IPS-18a (cell line): ENCODE results near the gene TRIM44.

Source experiments
- H3K27ac ChIP-seq: one replicate; pipeline ENCODE4 v1.5.1; 2013; ENCODE audit warnings: low read length
- H3K27me3 ChIP-seq: one replicate; pipeline ENCODE4 v1.6.1; 2013; ENCODE audit warnings: mild to moderate bottlenecking, low read length; ENCODE audit not compliant: control insufficient read depth, insufficient read depth
- H3K36me3 ChIP-seq: one replicate; pipeline ENCODE4 v1.6.1; 2013; ENCODE audit warnings: low read depth, low read length; ENCODE audit not compliant: control insufficient read depth
- H3K4me1 ChIP-seq: one replicate; pipeline ENCODE4 v1.6.1; 2013; ENCODE audit warnings: low read depth, low read length; ENCODE audit not compliant: control insufficient read depth
- H3K4me3 ChIP-seq: one replicate; pipeline ENCODE4 v1.5.1; 2013; ENCODE audit warnings: low read length
- H3K9ac ChIP-seq: one replicate; pipeline ENCODE4 v1.6.1; 2013; ENCODE audit warnings: mild to moderate bottlenecking, low read length, moderate library complexity
- H3K9me3 ChIP-seq: one replicate; pipeline ENCODE4 v1.6.1; 2013; ENCODE audit warnings: low read depth, low read length; ENCODE audit not compliant: control insufficient read depth

The TRIM44 gene

DNA sequence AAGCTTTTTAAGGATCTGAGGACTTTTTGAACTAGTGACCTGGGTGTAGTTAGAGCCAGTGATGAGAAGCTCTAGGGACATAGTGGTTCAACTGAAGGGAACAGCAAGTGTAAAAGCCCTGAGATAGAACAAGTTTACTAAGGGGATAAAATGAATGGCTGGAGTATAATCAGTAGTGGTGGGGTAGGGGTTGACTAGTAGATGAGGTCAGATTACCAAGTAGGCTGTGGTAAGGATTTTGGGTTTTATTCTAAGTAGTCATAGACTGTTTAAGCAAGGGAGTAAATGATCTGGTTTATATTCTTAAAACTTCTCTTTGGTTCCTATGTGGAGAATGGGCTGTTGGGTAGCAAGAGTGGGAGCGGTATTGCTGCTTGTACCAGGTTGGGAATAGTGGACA lies 15.3 kb downstream of the TRIM44 start:
- H3K4me1 ChIP-seq: peaks cover 8% of the 10 kb centered on the region

DNA sequence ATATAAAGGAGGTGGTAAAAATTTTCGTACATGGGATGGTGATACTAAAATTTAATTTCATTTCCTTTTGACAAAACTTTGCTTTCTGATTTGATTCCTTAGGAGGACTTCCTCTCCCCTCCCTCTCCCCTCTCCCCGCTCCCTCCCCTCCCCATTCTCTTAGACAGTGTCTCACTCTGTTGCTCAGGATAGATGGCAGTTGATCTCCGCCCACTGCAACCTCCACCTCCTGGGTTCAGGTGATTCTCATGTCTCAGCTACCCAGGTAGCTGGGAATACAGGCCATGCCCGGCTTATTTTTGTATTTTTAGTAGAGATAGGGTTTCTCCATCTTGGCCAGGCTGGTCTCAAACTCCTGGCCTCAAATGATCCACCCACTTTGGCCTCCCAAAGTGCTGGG lies 15.9 kb downstream of the TRIM44 start:
- peaks cover 10% of the 10 kb centered on the region for H3K4me1 ChIP-seq
- no peak overlapping the region for H3K4me3 ChIP-seq
- no peaks in the 10 kb centered on the region for H3K27me3 ChIP-seq
- no peaks in the 10 kb centered on the region for H3K9me3 ChIP-seq
- no peak overlapping the region for H3K27ac ChIP-seq
- no peak overlapping the region for H3K9ac ChIP-seq
- no peaks in the 10 kb centered on the region for H3K36me3 ChIP-seq

More for the DNA sequence above, 15.3 kb downstream of the TRIM44 start:
- Histone ChIP-seq H3K4me3 (no peak overlapping the region), H3K9ac (no peak overlapping the region), H3K36me3 (no peaks in the 10 kb centered on the region), H3K27me3 (no peaks in the 10 kb centered on the region), H3K9me3 (no peaks in the 10 kb centered on the region), H3K27ac (no peak overlapping the region)

DNA sequence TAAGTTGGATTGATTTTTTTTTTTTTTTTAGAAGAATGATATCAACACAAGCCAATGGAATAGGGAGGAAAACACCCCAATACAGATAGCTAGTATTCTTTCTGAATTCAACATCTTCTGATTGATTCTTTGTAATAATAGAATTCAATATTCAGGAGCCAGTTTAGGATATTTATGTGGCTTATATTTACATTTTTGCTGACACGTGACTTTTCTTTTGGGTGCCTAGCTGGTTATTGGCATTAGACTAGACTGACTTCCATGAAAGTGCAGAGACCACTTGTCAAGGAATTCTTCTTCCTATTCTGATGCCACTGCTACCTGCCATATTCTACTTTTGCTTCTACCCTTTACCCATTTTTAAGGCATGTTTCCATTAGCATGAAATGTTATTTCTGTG lies 16.4 kb downstream of the TRIM44 start:
- no peaks in the 10 kb centered on the region for H3K9me3 ChIP-seq
- H3K9ac ChIP-seq: no peak overlapping the region
- H3K4me1 ChIP-seq: peaks cover 10% of the 10 kb centered on the region
- H3K27ac ChIP-seq: no peak overlapping the region
- no peaks in the 10 kb centered on the region for H3K36me3 ChIP-seq
- H3K4me3 ChIP-seq: no peak overlapping the region
- no peaks in the 10 kb centered on the region for H3K27me3 ChIP-seq

DNA sequence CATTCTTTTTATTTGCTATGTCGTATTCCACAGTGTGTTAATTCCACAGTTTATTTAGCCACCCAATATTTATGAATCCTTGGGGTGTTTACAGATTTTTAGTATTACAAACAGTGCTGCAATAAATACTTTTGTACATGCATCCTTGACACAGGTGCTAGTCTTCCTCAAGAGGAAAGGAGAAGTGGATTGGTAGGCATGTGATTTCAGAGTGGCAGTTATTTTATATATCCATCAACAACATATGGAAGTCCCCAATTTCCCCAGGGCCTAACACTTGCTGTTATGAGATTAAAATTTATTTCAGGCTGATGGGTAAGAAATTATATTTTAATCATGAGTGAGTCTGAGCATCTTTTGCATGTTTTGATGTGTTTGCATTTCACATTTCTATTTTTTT lies 17.9 kb downstream of the TRIM44 start:
- no peaks in the 10 kb centered on the region for H3K9me3 ChIP-seq
- no peak overlapping the region for H3K9ac ChIP-seq
- H3K27ac ChIP-seq: no peak overlapping the region
- no peak overlapping the region for H3K4me3 ChIP-seq
- H3K4me1 ChIP-seq: peaks cover 10% of the 10 kb centered on the region
- no peaks in the 10 kb centered on the region for H3K27me3 ChIP-seq
- H3K36me3 ChIP-seq: no peaks in the 10 kb centered on the region

DNA sequence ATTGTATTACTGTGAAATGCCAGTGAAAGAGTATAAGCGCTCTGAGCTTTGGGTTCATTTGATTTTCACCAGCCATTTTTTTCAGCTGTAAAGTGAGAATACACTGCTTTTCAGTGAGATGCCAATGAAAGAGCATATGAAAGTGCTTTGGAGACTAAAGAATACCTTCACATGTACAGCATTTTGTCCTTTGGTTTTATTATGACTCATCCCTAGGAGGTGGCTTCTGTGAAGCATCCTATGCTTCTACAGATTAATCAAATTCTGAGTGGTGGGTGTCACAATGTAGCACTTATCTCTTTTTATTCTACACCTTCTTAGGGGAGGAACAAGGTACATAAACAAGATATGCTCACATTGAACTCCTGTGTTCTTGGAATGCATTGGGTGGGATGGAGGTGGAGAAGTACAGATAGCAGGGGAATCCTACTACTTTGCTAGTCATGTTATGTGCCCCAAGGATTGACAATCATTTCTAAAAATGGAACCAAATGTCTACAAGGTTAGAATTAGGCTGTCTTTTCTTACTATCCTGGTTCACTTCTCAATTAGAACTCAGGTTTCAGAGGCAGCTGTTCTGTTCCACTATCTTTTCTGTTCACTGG lies 18.7 kb downstream of the TRIM44 start:
- Histone ChIP-seq H3K36me3 (no peaks in the 10 kb centered on the region), H3K9ac (no peak overlapping the region), H3K27ac (no peak overlapping the region), H3K27me3 (no peaks in the 10 kb centered on the region), H3K9me3 (no peaks in the 10 kb centered on the region), H3K4me1 (peaks cover 10% of the 10 kb centered on the region), H3K4me3 (no peak overlapping the region)

DNA sequence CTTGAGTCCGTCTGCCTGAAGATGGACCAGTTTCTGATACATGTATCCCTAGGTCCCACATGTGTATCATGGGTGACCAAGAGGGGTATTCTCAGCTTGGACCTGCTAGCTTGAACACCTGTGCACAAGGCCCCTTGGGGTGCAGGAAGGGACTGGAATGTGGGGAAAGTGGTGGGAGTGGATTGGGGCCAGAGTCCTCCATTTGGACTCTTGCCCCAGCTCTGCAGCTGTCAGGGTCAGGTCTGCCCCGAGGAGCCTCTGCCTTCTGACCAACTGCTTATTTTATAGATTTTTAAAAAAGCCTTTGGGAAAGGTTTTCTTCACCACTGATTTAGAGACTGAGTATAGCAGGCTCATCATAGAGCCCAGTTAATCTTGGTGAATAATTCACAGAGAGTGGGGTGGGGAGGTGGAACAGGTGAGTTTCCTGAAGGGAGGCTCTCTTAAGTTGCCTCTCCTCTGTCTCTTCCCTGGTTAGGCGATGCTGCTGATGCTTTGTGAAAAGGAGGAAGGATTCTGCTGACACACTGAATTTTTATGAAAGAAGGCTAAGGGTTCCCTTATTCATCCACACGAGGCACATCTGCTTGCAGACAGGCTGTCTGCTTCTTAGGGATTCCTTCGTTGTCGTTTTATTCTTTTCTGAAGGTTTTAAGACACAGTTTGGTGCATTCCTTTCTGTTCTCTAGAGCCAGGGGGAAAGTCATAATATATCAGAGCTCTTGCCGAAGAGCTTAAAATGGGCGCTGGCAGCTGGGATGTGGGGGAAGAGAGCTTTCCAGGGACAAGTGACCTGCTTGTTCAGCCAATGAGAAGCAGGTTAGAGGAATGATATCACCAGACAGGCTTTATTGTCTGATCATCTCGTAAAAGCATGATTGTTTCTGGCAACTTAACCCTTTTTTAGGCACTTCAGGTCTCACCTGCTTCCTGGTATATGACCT lies 19.9 kb downstream of the TRIM44 start:
- Histone ChIP-seq H3K27ac (no peak overlapping the region), H3K36me3 (peaks cover 3% of the 10 kb centered on the region), H3K4me3 (peak overlapping the region; percentile 15), H3K9ac (no peak overlapping the region), H3K9me3 (no peaks in the 10 kb centered on the region), H3K27me3 (no peaks in the 10 kb centered on the region), H3K4me1 (peaks cover 10% of the 10 kb centered on the region)

DNA sequence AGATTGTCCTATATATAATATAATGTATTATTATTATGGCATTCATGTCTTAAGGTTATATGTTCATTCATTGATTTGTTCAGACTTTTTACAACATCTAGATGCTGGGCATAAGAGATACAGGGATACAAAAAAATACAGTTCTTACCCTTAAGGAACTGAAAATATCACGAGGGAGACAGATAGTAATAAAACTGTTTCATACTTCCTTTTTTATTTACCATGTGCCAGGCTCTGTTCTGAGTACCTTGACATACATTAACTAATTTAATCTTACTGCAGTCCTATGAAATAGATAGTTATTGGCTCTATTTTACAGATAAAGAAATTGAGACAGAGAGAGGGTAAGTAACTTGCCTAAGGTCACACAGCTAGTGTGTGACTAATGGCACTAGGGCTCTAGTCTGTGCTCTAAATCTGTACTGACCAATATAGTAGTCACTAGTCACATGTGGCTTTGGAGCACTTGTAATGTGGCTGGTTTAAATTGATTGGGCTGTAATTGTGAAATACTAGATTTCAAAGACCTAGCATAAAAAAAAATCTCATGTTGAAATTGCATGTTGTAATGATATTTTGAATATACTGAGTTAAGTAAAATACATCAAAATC lies 21.3 kb downstream of the TRIM44 start:
- no peaks in the 10 kb centered on the region for H3K9me3 ChIP-seq
- no peak overlapping the region for H3K27ac ChIP-seq
- H3K36me3 ChIP-seq: peaks cover 3% of the 10 kb centered on the region

DNA sequence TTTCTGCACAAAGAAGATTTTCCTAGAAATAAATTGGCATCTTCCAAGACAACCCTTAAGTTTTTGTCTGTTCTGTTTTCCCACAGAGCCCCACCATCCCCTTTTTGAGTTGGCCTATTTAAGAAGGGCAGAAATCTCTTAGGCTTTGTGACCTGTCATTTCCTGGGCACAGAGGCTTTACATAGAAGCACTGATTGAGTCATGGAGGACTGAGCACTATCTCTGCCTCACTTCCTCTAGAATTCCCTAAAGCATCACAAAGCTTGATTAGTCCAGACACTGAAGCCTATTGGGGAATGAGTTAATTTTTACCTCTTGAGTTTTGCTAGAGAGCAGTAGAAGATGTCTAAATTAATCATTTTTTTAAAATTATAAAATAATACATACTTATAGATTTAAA lies 25.4 kb downstream of the TRIM44 start:
- no peak overlapping the region for H3K4me3 ChIP-seq
- H3K9me3 ChIP-seq: no peaks in the 10 kb centered on the region
- H3K9ac ChIP-seq: no peak overlapping the region
- H3K27me3 ChIP-seq: no peaks in the 10 kb centered on the region
- H3K27ac ChIP-seq: no peak overlapping the region
- H3K36me3 ChIP-seq: peaks cover 3% of the 10 kb centered on the region
- H3K4me1 ChIP-seq: peaks cover under 1% of the 10 kb centered on the region

More for the DNA sequence above, 21.3 kb downstream of the TRIM44 start:
- Histone ChIP-seq H3K4me1 (peaks cover 10% of the 10 kb centered on the region), H3K4me3 (no peak overlapping the region), H3K27me3 (no peaks in the 10 kb centered on the region), H3K9ac (no peak overlapping the region)

DNA sequence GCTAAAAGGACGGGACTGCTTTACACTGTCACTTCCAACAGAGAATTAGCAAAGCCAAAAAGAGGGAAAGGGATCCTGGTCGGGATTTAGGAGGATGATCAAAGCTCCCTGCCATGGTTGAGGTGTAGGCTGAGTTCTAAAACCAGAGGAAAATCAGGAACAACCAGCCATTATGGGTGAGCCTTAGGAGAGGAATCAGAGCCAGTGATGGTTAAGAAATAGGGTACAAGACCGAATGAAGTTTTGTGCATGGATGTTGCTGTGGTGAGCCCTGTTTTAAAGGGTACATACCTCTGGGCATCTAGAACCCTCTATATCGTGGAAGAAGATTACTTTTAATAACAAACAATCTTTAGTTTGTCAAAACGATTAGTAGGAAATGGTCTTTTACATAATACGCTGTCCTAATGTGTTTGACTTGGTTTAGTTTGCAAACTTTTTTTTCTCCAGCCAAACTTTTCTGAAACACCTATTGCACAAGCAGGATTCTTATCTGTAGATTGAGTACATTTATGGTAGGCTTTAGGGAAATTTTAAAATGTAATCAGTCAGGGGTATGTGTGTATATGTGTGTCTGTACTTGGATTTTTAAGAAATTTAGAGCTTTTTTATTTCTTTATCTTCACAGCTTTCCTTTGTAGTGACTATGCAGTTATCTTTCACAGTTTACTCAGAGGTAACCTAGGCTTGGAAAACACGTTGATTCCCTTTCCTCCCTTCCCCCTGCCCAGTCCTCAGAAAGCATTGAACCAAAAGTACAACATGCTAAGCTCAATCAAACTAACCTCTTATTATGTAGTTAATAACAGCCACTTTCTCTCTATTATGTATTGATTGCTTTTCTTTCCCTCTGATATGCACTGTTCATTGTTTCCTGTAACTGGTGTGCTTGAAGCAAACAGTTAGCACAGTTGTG lies 26.8 kb downstream of the TRIM44 start:
- Histone ChIP-seq H3K27ac (no peak overlapping the region), H3K4me3 (no peak overlapping the region), H3K36me3 (peaks cover 3% of the 10 kb centered on the region), H3K4me1 (no peaks in the 10 kb centered on the region), H3K9ac (no peak overlapping the region), H3K27me3 (no peaks in the 10 kb centered on the region), H3K9me3 (no peaks in the 10 kb centered on the region)

DNA sequence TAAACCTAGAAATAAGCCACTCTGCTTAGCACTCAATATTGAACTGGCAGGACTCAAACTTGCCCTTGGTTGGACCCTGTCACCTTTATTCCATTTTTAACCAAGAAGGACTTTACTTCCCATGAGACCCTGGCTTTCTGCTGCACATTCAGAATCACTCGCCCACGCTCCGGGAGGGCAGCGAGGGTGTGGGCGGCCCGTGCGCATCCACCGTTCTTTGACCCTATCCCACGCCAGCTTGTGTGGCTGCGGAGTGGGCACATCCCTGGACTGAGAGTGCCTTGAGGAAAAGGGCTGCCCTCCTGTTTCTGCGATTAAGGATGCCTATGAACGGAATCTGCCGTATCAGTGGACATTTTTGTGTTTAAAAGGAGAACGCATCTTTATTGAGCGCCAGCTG lies 39.6 kb downstream of the TRIM44 start:
- no peak overlapping the region for H3K27ac ChIP-seq
- H3K9me3 ChIP-seq: peaks cover 8% of the 10 kb centered on the region
- H3K4me3 ChIP-seq: no peak overlapping the region
- H3K27me3 ChIP-seq: no peaks in the 10 kb centered on the region
- no peak overlapping the region for H3K9ac ChIP-seq
- H3K36me3 ChIP-seq: no peaks in the 10 kb centered on the region
- no peaks in the 10 kb centered on the region for H3K4me1 ChIP-seq

DNA sequence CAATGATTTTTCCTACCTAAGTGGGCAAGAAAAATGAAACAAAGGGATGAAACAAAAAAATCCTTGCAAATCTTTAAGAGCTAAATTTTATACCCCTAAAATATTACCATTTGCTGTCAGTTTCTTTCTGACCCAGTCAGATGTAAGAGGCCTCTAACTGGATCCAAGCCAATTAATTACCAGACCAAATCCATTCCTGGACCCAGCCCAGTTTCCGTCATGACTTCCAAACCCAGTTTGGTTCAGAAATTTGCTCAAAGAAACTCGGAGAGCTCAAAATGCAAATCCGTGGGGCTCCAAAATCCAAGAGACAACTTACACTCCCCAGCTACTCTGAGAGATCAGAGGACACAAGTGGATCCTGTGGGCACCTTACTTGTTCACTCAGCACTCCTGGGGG lies 46.8 kb downstream of the TRIM44 start:
- Histone ChIP-seq H3K4me3 (no peak overlapping the region), H3K27me3 (no peaks in the 10 kb centered on the region), H3K36me3 (no peaks in the 10 kb centered on the region), H3K4me1 (no peaks in the 10 kb centered on the region), H3K9ac (no peak overlapping the region), H3K9me3 (no peaks in the 10 kb centered on the region), H3K27ac (no peak overlapping the region)
